NCI-H345 (cell line): ENCODE results near the gene ZMAT3.
"Not testable (repeated sequence)": the region's sequence is repeated elsewhere in the genome, so short reads cannot be mapped to it uniquely, and the experiment has no call there.

Experiments
- DNase-seq: peaks from one replicate; lab custom pipeline; 2025; lab: John Stamatoyannopoulos, UW

Gene ZMAT3

GRCh38 chr3:179071323-179072099 is at the start of gene ZMAT3:
TSS of gene ZMAT3 (minus strand) at chr3:179071809. CDS start at chr3:179067752, 4,057 bp downstream.
- DNase-seq = peak; percentile 85

GRCh38 chr3:179116816-179117215 is 45.2 kb upstream of the ZMAT3 start:
- DNase-seq = no peak

GRCh38 chr3:179115444-179115843 is 43.8 kb upstream of the ZMAT3 start:
- DNase-seq = not testable (repeated sequence)

GRCh38 chr3:179113903-179114302 is 42.3 kb upstream of the ZMAT3 start:
- no peak for DNase-seq

GRCh38 chr3:179108086-179108485 is 36.5 kb upstream of the ZMAT3 start:
- no peak for DNase-seq

- DNase-seq = no peak
These were observed 36.0 kb upstream of the ZMAT3 start for GRCh38 chr3:179107617-179108016.

GRCh38 chr3:179105881-179106280 is 34.3 kb upstream of the ZMAT3 start:
- no peak for DNase-seq

GRCh38 chr3:179100652-179101051 is 29.0 kb upstream of the ZMAT3 start:
- DNase-seq = no peak

- no peak for DNase-seq
These were observed 26.9 kb upstream of the ZMAT3 start for GRCh38 chr3:179098388-179099077.

- DNase-seq = no peak
These were observed 22.2 kb upstream of the ZMAT3 start for GRCh38 chr3:179093807-179094206.

- DNase-seq = no peak
These were observed 19.5 kb upstream of the ZMAT3 start for GRCh38 chr3:179091113-179091512.

GRCh38 chr3:179088306-179088705 is 16.7 kb upstream of the ZMAT3 start:
- no peak for DNase-seq

- DNase-seq = no peak
These were observed 12.4 kb upstream of the ZMAT3 start for GRCh38 chr3:179083977-179084376.

- no peak for DNase-seq
These were observed 10.8 kb upstream of the ZMAT3 start for GRCh38 chr3:179082416-179082815.

- DNase-seq = peak; percentile 41
These were observed 10.3 kb upstream of the ZMAT3 start for GRCh38 chr3:179081885-179082284.

- DNase-seq = no peak
These were observed 7.9 kb upstream of the ZMAT3 start for GRCh38 chr3:179079537-179079936.

- no peak for DNase-seq
These were observed 4.8 kb upstream of the ZMAT3 start for GRCh38 chr3:179076243-179077027.

- no peak for DNase-seq
These were observed 3.0 kb upstream of the ZMAT3 start for GRCh38 chr3:179074656-179075055.

GRCh38 chr3:179073816-179074215 is 2.2 kb upstream of the ZMAT3 start:
- DNase-seq = no peak

- peak; percentile 44 for DNase-seq
These were observed 460 bp upstream of the ZMAT3 start for GRCh38 chr3:179072100-179072438.

GRCh38 chr3:179071027-179071322 is 634 bp downstream of the ZMAT3 start:
- DNase-seq = no peak

- peak; percentile 39 for DNase-seq
These were observed 1.7 kb downstream of the ZMAT3 start for GRCh38 chr3:179069762-179070390.
